ENCODE data around the gene FBXL16.

GRCh38 chr16:672851-673250 lies 32.8 kb downstream of the FBXL16 start:
- TF ChIP-seq CTCF (IDR thresholded peaks at IDR 0.05; ENCODE audit: poor library complexity, severe bottlenecking) = no peak
- TF ChIP-seq EZH2 (IDR thresholded peaks at IDR 0.05; ENCODE audit: borderline replicate concordance, insufficient read depth, low read length, poor library complexity, severe bottlenecking) = no peak
- TF ChIP-seq EP300 (conservative IDR thresholded peaks at IDR 0.05; ENCODE audit: poor library complexity, severe bottlenecking) = no peak
- TF ChIP-seq REST (IDR thresholded peaks at IDR 0.05; ENCODE audit: borderline replicate concordance) = no peak
- TF ChIP-seq MXI1 (conservative IDR thresholded peaks at IDR 0.05; ENCODE audit: poor library complexity, severe bottlenecking) = no peak
- TF ChIP-seq RAD21 (conservative IDR thresholded peaks at IDR 0.05) = no peak
- no peak for TF ChIP-seq POLR2AphosphoS5 (IDR thresholded peaks at IDR 0.05)
